PC-3 (cell line): ENCODE measurements around the gene PRSS21.

ENCODE experiments used
- CTCF ChIP-seq: fragments of 300-600 bp; sonication (generic); conservative IDR thresholded peaks from 2 replicates; pipeline ENCODE4 v1.5.1; 2017; ENCODE audit warnings: antibody characterized with exemption, low read depth, mild to moderate bottlenecking, low read length
- EZH2 ChIP-seq: fragments of 300-600 bp; sonication (generic); IDR thresholded peaks from one replicate; pipeline ENCODE4 v1.6.1; 2017; ENCODE audit warnings: antibody characterized with exemption, mild to moderate bottlenecking, low read length; ENCODE audit not compliant: unreplicated experiment
- EZH2phosphoT487 ChIP-seq: fragments of 300-600 bp; sonication (generic); IDR thresholded peaks from 2 replicates; pipeline ENCODE4 v1.6.1; 2018; ENCODE audit warnings: mild to moderate bottlenecking, antibody characterized with exemption, low read length, borderline replicate concordance

GRCh38 chr16:2853531-2854073 is 36.6 kb downstream of the PRSS21 start:
- TF ChIP-seq CTCF = no peak
- TF ChIP-seq EZH2phosphoT487 = no peak
- TF ChIP-seq EZH2 = no peak
